Transverse colon (tissue), 4 donors: ENCODE measurements around the gene COLEC12. TPM values are rescaled to one million over a fixed set of nuclear protein-coding genes. Genes with fewer than 3 reads are reported as not detected.

ENCODE experiments used
- DNase-seq: peaks from one replicate; pipeline ENCODE4 v3.0.0-alpha.2; 2019
- H3K27ac ChIP-seq, 4 donors: fragments of 200-600 bp; sonication (generic); 2 replicates each; pipeline ENCODE4 v1.5.1; 2016 to 2018; ENCODE audit warnings: inconsistent platforms in 4 of 4
- H3K27me3 ChIP-seq: fragments of 200-600 bp; sonication (generic); 2 replicates; pipeline ENCODE4 v1.5.1; 2017; ENCODE audit warnings: inconsistent platforms
- H3K36me3 ChIP-seq, 4 donors: fragments of 200-600 bp; sonication (generic); 2 replicates each; pipeline ENCODE4 v1.5.1; 2017 to 2019; ENCODE audit warnings: inconsistent platforms in 4 of 4
- H3K4me1 ChIP-seq, 4 donors: fragments of 200-600 bp; sonication (generic); 2 replicates each; pipeline ENCODE4 v1.5.1; 2017 to 2020; ENCODE audit warnings: inconsistent platforms in 4 of 4
- H3K4me3 ChIP-seq, 4 donors: fragments of 200-600 bp; sonication (generic); 1 replicate in 1 of 4; 2 replicates in 3 of 4; pipeline versions ENCODE4 v1.5.1 to v1.6.1; 2017 to 2019; ENCODE audit warnings: inconsistent platforms in 4 of 4
- H3K9me3 ChIP-seq, 2 donors: fragments of 200-600 bp; sonication (generic); 2 replicates each; pipeline ENCODE4 v1.5.1; 2017 to 2019; ENCODE audit warnings: inconsistent platforms in 2 of 2
- CTCF ChIP-seq, 5 experiments: fragments of 200-600 bp in 3 of 5; fragments of 450-650 bp in 2 of 5; sonication (generic) in 3 of 5; IDR thresholded peaks; 1 replicate in 2 of 5; 2 replicates in 3 of 5; pipeline ENCODE4 v1.5.1; 2016 to 2017; ENCODE audit warnings: antibody characterized with exemption in 5 of 5, inconsistent platforms in 3 of 5, mild to moderate bottlenecking in 2 of 5, moderate library complexity in 1 of 5
- EP300 ChIP-seq: sonication (generic); formaldehyde crosslinking; IDR thresholded peaks from one replicate; pipeline ENCODE4 v1.6.1; 2017; ENCODE audit warnings: antibody characterized with exemption, low read depth
- POLR2A ChIP-seq: fragments of 450-650 bp; IDR thresholded peaks from one replicate; pipeline ENCODE4 v1.6.1; 2016; ENCODE audit warnings: antibody characterized with exemption, mild to moderate bottlenecking, moderate library complexity
- POLR2AphosphoS5 ChIP-seq, 3 donors: sonication (generic); formaldehyde crosslinking; IDR thresholded peaks; one replicate each; pipeline ENCODE4 v1.6.1; 2016; ENCODE audit warnings: antibody characterized with exemption in 3 of 3
- WGBS, 2 donors: methylation state at CpG; one replicate each; pipeline ENCODE4 v1.1.5; 2018; ENCODE audit warnings: low coverage in 1 of 2; 5-methylcytosine and 5-hydroxymethylcytosine counted together
- in situ Hi-C, 4 donors: fragments of 200-750 bp; cut with MboI; loops; one replicate each; pipeline versions ENCODE4 v1.15.0 to v1.15.1; 2017; ENCODE audit warnings: low sequenced_read_pairs in 3 of 4, low pct_ligation_motif_present in 1 of 4, low pct_unique_long_range_greater_than_20kb in 1 of 4
- intact Hi-C: fragments of 100-400 bp; cut with DNase I; formaldehyde crosslinking; loops from one replicate; pipeline ENCODE4 v1.15.1; 2023; ENCODE audit warnings: low total_unique reads
- total RNA-seq, 4 donors: library from RNA; depleted of rRNA; stranded (reverse); fragments of >200 nt; gene quantifications; one replicate each; pipeline ENCODE4 v1.1.0, GENCODE V29; 2016

Gene COLEC12
- total RNA-seq, 4 donors from 2014 or later = 1.4 to 7.8 (median 2.8) TPM

- intact Hi-C loops (no loop called here), in situ Hi-C loops (no loop called here)
- Histone ChIP-seq H3K36me3 (no peaks in the 10 kb centered on the region), H3K4me1 (peaks cover 6 to 17% (median 8%) of the 10 kb centered on the region in 4 donors), H3K9me3 (no peaks in the 10 kb centered on the region), H3K27ac (no peak overlapping the region), H3K4me3 (no peak overlapping the region), H3K27me3 (no peaks in the 10 kb centered on the region)
- 69 to 80% methylated on average over 9 to 14 of the region's 14 CpGs for WGBS, 2 donors
- DNase-seq = no peak
- TF ChIP-seq CTCF (IDR thresholded peaks at IDR 0.05) = no peak
- TF ChIP-seq POLR2AphosphoS5 (IDR thresholded peaks at IDR 0.05) = peak in 1 of 3 donors; percentile 53
Observed at GRCh38 chr18:459814-460593, 40.5 kb downstream of the COLEC12 start.

DNA sequence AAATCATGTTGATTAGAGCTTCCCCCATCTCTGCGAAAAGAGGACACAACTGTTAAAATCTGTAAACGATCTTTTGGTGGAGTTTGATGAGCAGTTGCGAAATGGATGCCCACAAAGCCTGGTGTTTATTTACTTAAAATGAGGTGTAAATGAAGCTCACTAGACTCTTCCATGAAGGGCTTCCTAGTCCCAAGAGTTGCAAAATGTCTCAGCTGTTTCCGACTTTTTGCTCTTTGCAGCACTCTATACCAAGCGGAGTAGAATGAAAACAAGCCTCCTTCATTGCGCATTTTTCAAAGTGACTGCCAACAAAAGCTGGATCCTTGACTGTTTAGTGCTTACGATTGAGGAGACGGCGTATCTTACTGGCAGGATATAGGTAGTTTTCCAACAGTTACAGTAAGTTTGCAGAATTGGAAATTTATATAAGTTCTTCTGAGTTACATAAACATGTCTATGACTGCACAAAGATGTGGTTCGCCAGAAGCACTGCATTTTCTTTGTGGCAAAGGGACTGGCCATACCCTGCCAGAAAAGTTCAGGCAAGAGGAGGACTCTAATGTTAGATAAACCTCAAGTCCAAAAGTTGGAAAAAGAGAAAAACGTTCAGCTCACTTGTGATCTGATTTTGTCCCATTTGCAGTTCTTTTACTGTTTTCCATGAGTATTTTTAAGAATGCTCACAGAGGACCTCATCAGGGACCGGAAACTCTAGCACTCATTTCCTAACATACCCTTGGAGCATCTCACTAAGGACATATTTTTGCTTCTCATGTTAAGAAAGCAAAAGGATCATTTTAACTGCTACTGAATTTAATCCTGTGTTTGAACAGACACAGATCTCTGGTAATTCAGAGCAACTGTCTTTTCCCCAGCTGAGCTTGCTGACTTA is 42.7 kb downstream of the COLEC12 start:
- intact Hi-C loops (no loop called here), in situ Hi-C loops (no loop called here)
- TF ChIP-seq EP300 (no peak), POLR2AphosphoS5 (IDR thresholded peaks at IDR 0.05) (no peak), CTCF (IDR thresholded peaks at IDR 0.05) (no peak), POLR2A (no peak)
- no peaks in the 10 kb centered on the region for H3K36me3 ChIP-seq
- H3K27me3 ChIP-seq = no peaks in the 10 kb centered on the region
- peaks cover 6 to 17% (median 8%) of the 10 kb centered on the region in 4 donors for H3K4me1 ChIP-seq
- peak overlapping the region; percentile 69 to 88 (median 73) for H3K27ac ChIP-seq
- DNase-seq = no peak
- no peak overlapping the region for H3K4me3 ChIP-seq
- 63 to 64% methylated on average over 10 to 12 of the region's 12 CpGs for WGBS, 2 donors
- no peaks in the 10 kb centered on the region for H3K9me3 ChIP-seq

DNA sequence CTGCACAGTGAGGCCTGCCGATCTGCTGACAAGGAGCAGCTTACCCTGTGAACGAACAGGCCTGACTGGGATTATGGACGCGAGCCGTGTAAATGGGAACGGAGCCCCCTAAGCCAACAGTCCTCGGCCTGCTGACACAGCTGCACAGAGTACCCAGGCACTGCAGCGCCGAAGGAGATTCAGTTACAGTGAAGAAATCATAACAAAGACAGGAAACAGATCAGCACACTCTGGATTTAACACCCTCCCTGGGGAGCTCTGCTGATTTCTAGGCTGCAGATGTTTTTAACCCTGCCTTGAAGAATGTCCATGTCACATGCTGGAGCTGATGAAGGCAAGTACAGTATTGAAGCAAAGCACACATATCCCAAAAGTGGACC is 43.4 kb downstream of the COLEC12 start:
- intact Hi-C loops = no loop called here
- no peak for DNase-seq
- in situ Hi-C loops = no loop called here
- Histone ChIP-seq H3K4me1 (peaks cover 6 to 17% (median 8%) of the 10 kb centered on the region in 4 donors), H3K4me3 (peak overlapping the region in 1 of 4 donors; percentile 2), H3K27me3 (no peaks in the 10 kb centered on the region), H3K9me3 (no peaks in the 10 kb centered on the region), H3K27ac (peak overlapping the region; percentile 69 to 88 (median 73)), H3K36me3 (no peaks in the 10 kb centered on the region)
- WGBS, 2 donors = 36% methylated on average over 9 of the region's 9 CpGs; no CpG with 5 or more reads in 1 of the 2 donors
- TF ChIP-seq POLR2AphosphoS5 (IDR thresholded peaks at IDR 0.05) = peak in 1 of 3 donors; percentile 22
- TF ChIP-seq POLR2A = no peak

- peak overlapping the region; percentile 69 to 88 (median 73) for H3K27ac ChIP-seq
- no peaks in the 10 kb centered on the region for H3K27me3 ChIP-seq
- peak overlapping the region in 1 of 4 donors; percentile 2 for H3K4me3 ChIP-seq
- in situ Hi-C loops (no loop called here), intact Hi-C loops (no loop called here)
- DNase-seq = peak; percentile 30
- WGBS, 2 donors = 65 to 66% methylated on average over 13 to 22 of the region's 22 CpGs
- H3K9me3 ChIP-seq = no peaks in the 10 kb centered on the region
- no peaks in the 10 kb centered on the region for H3K36me3 ChIP-seq
- H3K4me1 ChIP-seq = peaks cover 6 to 17% (median 8%) of the 10 kb centered on the region in 4 donors
- TF ChIP-seq POLR2A (no peak), POLR2AphosphoS5 (IDR thresholded peaks at IDR 0.05) (peak; percentile 10 to 61 (median 55))
Observed at GRCh38 chr18:456361-457139, 44.0 kb downstream of the COLEC12 start.
